ENCODE results near the gene KCNIP1. TPM values are rescaled to one million over a fixed set of nuclear protein-coding genes. Genes with fewer than 3 reads are reported as not detected.
A peak's percentile ranks its signal among the peaks of the same experiment; 100 is the strongest.

Gene KCNIP1
- total RNA-seq, 1 donor from 2014 or later, result 2.3 TPM

GRCh38 chr5:170557314-170557713 lies 53.5 kb downstream of the KCNIP1 start:
- DNase-seq (ENCODE audit: low spot score in 2 of 2, unreplicated experiment in 2 of 2), result no peak
- Mint-ChIP-seq H3K27ac (no peak overlapping the region), H3K27me3 (ENCODE audit: low read depth) (peaks cover 57% of the 10 kb centered on the region), H3K4me3 (no peak overlapping the region), H3K4me1 (peaks cover 9% of the 10 kb centered on the region), H3K36me3 (no peaks in the 10 kb centered on the region), H3K9me3 (no peaks in the 10 kb centered on the region)
- no peak for TF ChIP-seq CTCF (IDR thresholded peaks at IDR 0.05; ENCODE audit: unreplicated experiment)

DNA sequence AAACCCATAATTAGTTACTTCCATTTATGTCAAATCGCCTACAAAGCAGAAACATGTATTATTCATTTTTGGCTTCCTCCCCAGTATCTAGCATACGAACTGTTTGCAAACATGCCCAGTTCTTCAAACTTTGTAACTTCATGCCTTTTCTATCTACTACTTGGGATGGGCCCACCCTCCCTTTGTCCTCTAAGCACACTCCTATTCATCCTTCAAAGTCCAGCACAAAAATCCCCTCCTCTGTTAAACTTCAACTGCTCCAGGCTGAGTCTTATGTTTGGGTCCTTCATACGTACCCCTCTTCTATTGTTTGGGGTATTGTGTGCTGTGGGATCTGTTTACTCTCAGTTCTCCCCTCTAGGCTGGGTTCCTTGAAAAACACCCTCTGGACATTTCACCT lies 55.5 kb downstream of the KCNIP1 start:
- Mint-ChIP-seq H3K9me3 (no peaks in the 10 kb centered on the region), H3K27me3 (ENCODE audit: low read depth) (peaks cover 75% of the 10 kb centered on the region), H3K36me3 (no peaks in the 10 kb centered on the region), H3K27ac (no peak overlapping the region), H3K4me3 (no peak overlapping the region), H3K4me1 (peaks cover 7% of the 10 kb centered on the region)
- DNase-seq (ENCODE audit: low spot score in 2 of 2, unreplicated experiment in 2 of 2), result no peak
- TF ChIP-seq CTCF (IDR thresholded peaks at IDR 0.05; ENCODE audit: unreplicated experiment), result no peak

- Mint-ChIP-seq H3K9me3 (no peaks in the 10 kb centered on the region), H3K27ac (no peak overlapping the region), H3K27me3 (ENCODE audit: low read depth) (peaks cover 84% of the 10 kb centered on the region), H3K4me3 (no peak overlapping the region), H3K4me1 (no peaks in the 10 kb centered on the region), H3K36me3 (no peaks in the 10 kb centered on the region)
- peak in 1 of 2 experiments; percentile 19 for DNase-seq (ENCODE audit: low spot score in 2 of 2, unreplicated experiment in 2 of 2)
- TF ChIP-seq CTCF (IDR thresholded peaks at IDR 0.05; ENCODE audit: unreplicated experiment), result no peak
Observed at GRCh38 chr5:170560938-170561337, 57.1 kb downstream of the KCNIP1 start.

DNA sequence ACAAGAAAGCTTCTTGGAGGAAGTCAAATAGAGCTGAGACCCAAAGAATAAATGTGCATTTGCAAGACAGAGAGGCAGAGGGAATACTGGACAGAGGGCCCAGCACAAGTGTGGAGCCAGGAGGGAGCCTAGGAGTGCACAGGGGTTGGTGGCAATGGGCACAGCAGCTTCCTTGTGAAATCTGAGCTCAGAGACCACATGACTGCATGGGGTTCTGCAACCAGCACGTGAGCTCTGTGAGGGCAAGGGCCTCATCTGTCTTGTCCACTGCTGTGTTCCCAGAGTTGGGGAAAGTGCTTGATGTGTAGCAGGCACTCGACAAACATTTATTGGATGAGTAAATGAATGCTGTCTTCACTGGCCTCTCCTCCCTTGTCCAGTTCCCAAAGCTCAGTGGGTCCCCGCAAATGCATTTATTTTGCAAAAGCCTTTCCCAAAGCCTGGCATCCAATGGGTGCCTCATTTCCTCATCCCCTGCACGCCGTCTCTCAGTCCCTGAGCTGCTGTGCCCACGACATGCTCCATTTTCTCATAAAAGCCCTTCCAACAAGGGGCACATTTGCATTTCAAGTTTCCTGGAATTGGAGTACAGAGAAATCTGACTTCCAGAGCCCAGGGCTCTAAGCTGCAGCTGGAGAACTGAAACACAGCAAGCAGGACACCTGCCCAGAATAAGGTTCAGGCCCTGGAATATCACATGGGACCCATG lies 58.5 kb downstream of the KCNIP1 start:
- H3K9me3 Mint-ChIP-seq, result no peaks in the 10 kb centered on the region
- no peaks in the 10 kb centered on the region for H3K36me3 Mint-ChIP-seq
- H3K27ac Mint-ChIP-seq, result no peak overlapping the region

DNA sequence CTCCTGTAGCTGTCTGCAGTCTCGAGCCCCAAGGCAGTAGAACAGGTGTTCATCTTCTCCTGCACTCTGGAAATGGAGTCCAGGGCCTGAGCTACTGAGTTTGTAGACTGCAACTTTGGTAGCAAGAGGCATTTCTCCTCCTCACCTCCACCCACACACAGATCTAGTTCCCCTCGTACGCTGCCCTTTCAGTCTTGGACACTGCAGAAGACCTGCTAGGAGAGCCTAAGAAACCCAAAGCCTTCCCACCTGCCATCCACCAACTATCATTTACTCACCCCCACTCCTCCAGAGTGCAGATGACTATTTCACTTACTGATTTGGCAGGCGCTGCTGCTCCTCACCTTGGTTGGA lies 59.0 kb downstream of the KCNIP1 start:
- H3K4me3 Mint-ChIP-seq, result no peak overlapping the region
- H3K27ac Mint-ChIP-seq, result no peak overlapping the region
- no peaks in the 10 kb centered on the region for H3K9me3 Mint-ChIP-seq
- no peaks in the 10 kb centered on the region for H3K4me1 Mint-ChIP-seq
- no peak for TF ChIP-seq CTCF (IDR thresholded peaks at IDR 0.05; ENCODE audit: unreplicated experiment)
- no peak for DNase-seq (ENCODE audit: low spot score in 2 of 2, unreplicated experiment in 2 of 2)
- H3K36me3 Mint-ChIP-seq, result no peaks in the 10 kb centered on the region
- H3K27me3 Mint-ChIP-seq (ENCODE audit: low read depth), result peaks cover 88% of the 10 kb centered on the region

More for the DNA sequence above, 58.5 kb downstream of the KCNIP1 start:
- H3K4me3 Mint-ChIP-seq, result no peak overlapping the region
- H3K4me1 Mint-ChIP-seq, result no peaks in the 10 kb centered on the region
- H3K27me3 Mint-ChIP-seq (ENCODE audit: low read depth), result peaks cover 89% of the 10 kb centered on the region
- DNase-seq (ENCODE audit: low spot score in 2 of 2, unreplicated experiment in 2 of 2), result peak in 1 of 2 experiments; percentile 24
- no peak for TF ChIP-seq CTCF (IDR thresholded peaks at IDR 0.05; ENCODE audit: unreplicated experiment)

Data from mesothelial cell of epicardium (in vitro differentiated cells).